ENCODE measurements around the gene LRIT3.
A peak's percentile ranks its signal among the peaks of the same experiment; 100 is the strongest.

Gene LRIT3

GRCh38 chr4:109864134-109864533 lies 16.2 kb downstream of the LRIT3 start:
- H2BK5ac ChIP-seq (ENCODE audit: low read length) = no peak overlapping the region
- no peaks in the 10 kb centered on the region for H3K4me1 ChIP-seq (ENCODE audit: control insufficient read depth in 2 of 2, insufficient read depth in 1 of 2, low read depth in 1 of 2, low read length in 2 of 2)
- no peaks in the 10 kb centered on the region for H3K79me1 ChIP-seq (ENCODE audit: low read depth, low read length)
- no peak overlapping the region for H2BK12ac ChIP-seq (ENCODE audit: low read length)
- H4K8ac ChIP-seq (ENCODE audit: low read depth, low read length) = no peak overlapping the region
- H3K9ac ChIP-seq (ENCODE audit: low read depth, low read length, poor library complexity) = no peak overlapping the region
- H2BK120ac ChIP-seq (ENCODE audit: low read depth, low read length) = no peak overlapping the region
- H3K4me3 ChIP-seq (ENCODE audit: low read length in 2 of 2) = no peak overlapping the region
- H3K27ac ChIP-seq (replicated peaks; ENCODE audit: low read length) = no peak overlapping the region
- no peak overlapping the region for H3K14ac ChIP-seq (ENCODE audit: low read length)
- H3K18ac ChIP-seq (ENCODE audit: low read length) = no peak overlapping the region
- no peak overlapping the region for H3K4me2 ChIP-seq (ENCODE audit: insufficient read depth, low read length, poor library complexity, severe bottlenecking)
- no peaks in the 10 kb centered on the region for H3K36me3 ChIP-seq (replicated peaks in 1 of 2; ENCODE audit: control insufficient read depth in 2 of 2, insufficient read depth in 2 of 2, low read length in 2 of 2)
- H2AFZ ChIP-seq (ENCODE audit: low read length) = no peak overlapping the region
- H3K27me3 ChIP-seq (ENCODE audit: control insufficient read depth in 3 of 3, insufficient read depth in 3 of 3, low read depth in 1 of 3, low read length in 3 of 3) = no peaks in the 10 kb centered on the region
- peaks cover 0 to 7% of the 10 kb centered on the region in 2 donors for H3K9me3 ChIP-seq (replicated peaks in 1 of 2; ENCODE audit: control insufficient read depth in 2 of 2, insufficient read depth in 1 of 2, low read depth in 1 of 2, low read length in 2 of 2)
- no peak overlapping the region for H2BK15ac ChIP-seq (ENCODE audit: low read length)
- H3K4ac ChIP-seq (ENCODE audit: low read length) = no peak overlapping the region
- H2AK5ac ChIP-seq (ENCODE audit: low read depth, low read length) = no peak overlapping the region
- no peak overlapping the region for H4K91ac ChIP-seq (ENCODE audit: low read depth, low read length, poor library complexity)
- no peak overlapping the region for H3K23ac ChIP-seq (ENCODE audit: low read depth, low read length, poor library complexity)
- no peak for DNase-seq (ENCODE audit: low spot score)

- H3K27me3 ChIP-seq (ENCODE audit: control insufficient read depth in 3 of 3, insufficient read depth in 3 of 3, low read depth in 1 of 3, low read length in 3 of 3) = no peaks in the 10 kb centered on the region
- WGBS, 2 donors (ENCODE audit: extremely low coverage in 2 of 2, insufficient read length in 2 of 2, insufficient replicate concordance in 1 of 2) = no CpG with 5 or more reads among the region's 5 CpGs
- no peak overlapping the region for H3K9ac ChIP-seq (ENCODE audit: low read depth, low read length, poor library complexity)
- no peak for DNase-seq (ENCODE audit: low spot score)
- H2BK15ac ChIP-seq (ENCODE audit: low read length) = no peak overlapping the region
- no peak overlapping the region for H4K91ac ChIP-seq (ENCODE audit: low read depth, low read length, poor library complexity)
- H2BK5ac ChIP-seq (ENCODE audit: low read length) = no peak overlapping the region
- no peak overlapping the region for H2BK120ac ChIP-seq (ENCODE audit: low read depth, low read length)
- no peaks in the 10 kb centered on the region for H3K79me1 ChIP-seq (ENCODE audit: low read depth, low read length)
- H3K36me3 ChIP-seq (replicated peaks in 1 of 2; ENCODE audit: control insufficient read depth in 2 of 2, insufficient read depth in 2 of 2, low read length in 2 of 2) = no peaks in the 10 kb centered on the region
- no peak overlapping the region for H2BK12ac ChIP-seq (ENCODE audit: low read length)
- no peak overlapping the region for H3K4me3 ChIP-seq (ENCODE audit: low read length in 2 of 2)
- no peak overlapping the region for H3K14ac ChIP-seq (ENCODE audit: low read length)
- no peak overlapping the region for H3K4me2 ChIP-seq (ENCODE audit: insufficient read depth, low read length, poor library complexity, severe bottlenecking)
- no peaks in the 10 kb centered on the region for H3K4me1 ChIP-seq (ENCODE audit: control insufficient read depth in 2 of 2, insufficient read depth in 1 of 2, low read depth in 1 of 2, low read length in 2 of 2)
- no peak overlapping the region for H3K27ac ChIP-seq (replicated peaks; ENCODE audit: low read length)
- no peak overlapping the region for H3K23ac ChIP-seq (ENCODE audit: low read depth, low read length, poor library complexity)
- no peak overlapping the region for H3K18ac ChIP-seq (ENCODE audit: low read length)
- no peaks in the 10 kb centered on the region for H3K9me3 ChIP-seq (replicated peaks in 1 of 2; ENCODE audit: control insufficient read depth in 2 of 2, insufficient read depth in 1 of 2, low read depth in 1 of 2, low read length in 2 of 2)
- no peak overlapping the region for H4K8ac ChIP-seq (ENCODE audit: low read depth, low read length)
- H2AK5ac ChIP-seq (ENCODE audit: low read depth, low read length) = no peak overlapping the region
- no peak overlapping the region for H2AFZ ChIP-seq (ENCODE audit: low read length)
- H3K4ac ChIP-seq (ENCODE audit: low read length) = no peak overlapping the region
Observed at GRCh38 chr4:109870061-109870460, 22.2 kb downstream of the LRIT3 start.

GRCh38 chr4:109872065-109872464 lies 24.2 kb downstream of the LRIT3 start:
- H3K14ac ChIP-seq (ENCODE audit: low read length) = no peak overlapping the region

GRCh38 chr4:109872950-109873656 lies 25.2 kb downstream of the LRIT3 start:
- no CpG with 5 or more reads among the region's 6 CpGs for WGBS, 2 donors (ENCODE audit: extremely low coverage in 2 of 2, insufficient read length in 2 of 2, insufficient replicate concordance in 1 of 2)
- DNase-seq (ENCODE audit: low spot score) = no peak
- H2BK12ac ChIP-seq (ENCODE audit: low read length) = peak overlapping the region; percentile 14
- H3K4me2 ChIP-seq (ENCODE audit: insufficient read depth, low read length, poor library complexity, severe bottlenecking) = no peak overlapping the region
- no peaks in the 10 kb centered on the region for H3K9me3 ChIP-seq (replicated peaks in 1 of 2; ENCODE audit: control insufficient read depth in 2 of 2, insufficient read depth in 1 of 2, low read depth in 1 of 2, low read length in 2 of 2)
- no peaks in the 10 kb centered on the region for H3K4me1 ChIP-seq (ENCODE audit: control insufficient read depth in 2 of 2, insufficient read depth in 1 of 2, low read depth in 1 of 2, low read length in 2 of 2)
- H3K4ac ChIP-seq (ENCODE audit: low read length) = no peak overlapping the region
- no peak overlapping the region for H4K91ac ChIP-seq (ENCODE audit: low read depth, low read length, poor library complexity)
- H3K23ac ChIP-seq (ENCODE audit: low read depth, low read length, poor library complexity) = no peak overlapping the region
- no peak overlapping the region for H4K8ac ChIP-seq (ENCODE audit: low read depth, low read length)
- H3K14ac ChIP-seq (ENCODE audit: low read length) = peak overlapping the region; percentile 39
- no peak overlapping the region for H3K27ac ChIP-seq (replicated peaks; ENCODE audit: low read length)
- H2AFZ ChIP-seq (ENCODE audit: low read length) = no peak overlapping the region
- H3K27me3 ChIP-seq (ENCODE audit: control insufficient read depth in 3 of 3, insufficient read depth in 3 of 3, low read depth in 1 of 3, low read length in 3 of 3) = no peaks in the 10 kb centered on the region
- no peak overlapping the region for H3K9ac ChIP-seq (ENCODE audit: low read depth, low read length, poor library complexity)
- H2BK15ac ChIP-seq (ENCODE audit: low read length) = peak overlapping the region; percentile 69
- H3K36me3 ChIP-seq (replicated peaks in 1 of 2; ENCODE audit: control insufficient read depth in 2 of 2, insufficient read depth in 2 of 2, low read length in 2 of 2) = no peaks in the 10 kb centered on the region
- no peak overlapping the region for H3K4me3 ChIP-seq (ENCODE audit: low read length in 2 of 2)
- H2BK120ac ChIP-seq (ENCODE audit: low read depth, low read length) = peak overlapping the region; percentile 19
- H3K18ac ChIP-seq (ENCODE audit: low read length) = peak overlapping the region; percentile 33
- no peaks in the 10 kb centered on the region for H3K79me1 ChIP-seq (ENCODE audit: low read depth, low read length)
- H2BK5ac ChIP-seq (ENCODE audit: low read length) = no peak overlapping the region
- H2AK5ac ChIP-seq (ENCODE audit: low read depth, low read length) = no peak overlapping the region

More at GRCh38 chr4:109872065-109872464, 24.2 kb downstream of the LRIT3 start:
- no peak overlapping the region for H2BK12ac ChIP-seq (ENCODE audit: low read length)
- no peaks in the 10 kb centered on the region for H3K36me3 ChIP-seq (replicated peaks in 1 of 2; ENCODE audit: control insufficient read depth in 2 of 2, insufficient read depth in 2 of 2, low read length in 2 of 2)
- H2AFZ ChIP-seq (ENCODE audit: low read length) = no peak overlapping the region
- no peaks in the 10 kb centered on the region for H3K9me3 ChIP-seq (replicated peaks in 1 of 2; ENCODE audit: control insufficient read depth in 2 of 2, insufficient read depth in 1 of 2, low read depth in 1 of 2, low read length in 2 of 2)
- H4K91ac ChIP-seq (ENCODE audit: low read depth, low read length, poor library complexity) = no peak overlapping the region
- H3K4me1 ChIP-seq (ENCODE audit: control insufficient read depth in 2 of 2, insufficient read depth in 1 of 2, low read depth in 1 of 2, low read length in 2 of 2) = no peaks in the 10 kb centered on the region
- WGBS, 2 donors (ENCODE audit: extremely low coverage in 2 of 2, insufficient read length in 2 of 2, insufficient replicate concordance in 1 of 2) = no CpG with 5 or more reads among the region's 2 CpGs
- no peak overlapping the region for H2BK15ac ChIP-seq (ENCODE audit: low read length)
- no peak overlapping the region for H3K27ac ChIP-seq (replicated peaks; ENCODE audit: low read length)
- no peak overlapping the region for H3K4me3 ChIP-seq (ENCODE audit: low read length in 2 of 2)
- no peak overlapping the region for H3K23ac ChIP-seq (ENCODE audit: low read depth, low read length, poor library complexity)
- no peak for DNase-seq (ENCODE audit: low spot score)
- no peak overlapping the region for H2BK120ac ChIP-seq (ENCODE audit: low read depth, low read length)
- no peaks in the 10 kb centered on the region for H3K79me1 ChIP-seq (ENCODE audit: low read depth, low read length)
- H3K27me3 ChIP-seq (ENCODE audit: control insufficient read depth in 3 of 3, insufficient read depth in 3 of 3, low read depth in 1 of 3, low read length in 3 of 3) = no peaks in the 10 kb centered on the region
- no peak overlapping the region for H3K4ac ChIP-seq (ENCODE audit: low read length)
- no peak overlapping the region for H2BK5ac ChIP-seq (ENCODE audit: low read length)
- H2AK5ac ChIP-seq (ENCODE audit: low read depth, low read length) = no peak overlapping the region
- no peak overlapping the region for H4K8ac ChIP-seq (ENCODE audit: low read depth, low read length)
- no peak overlapping the region for H3K9ac ChIP-seq (ENCODE audit: low read depth, low read length, poor library complexity)
- no peak overlapping the region for H3K4me2 ChIP-seq (ENCODE audit: insufficient read depth, low read length, poor library complexity, severe bottlenecking)
- no peak overlapping the region for H3K18ac ChIP-seq (ENCODE audit: low read length)
